Chondrocyte (in vitro differentiated cells): ENCODE data around the gene AGBL5. TPM values are rescaled to one million over a fixed set of nuclear protein-coding genes. Genes with fewer than 3 reads are reported as not detected.

Experiments used
- DNase-seq: peaks from one replicate; pipeline ENCODE4 v3.0.0; 2021; ENCODE audit warnings: mixed read lengths, low spot score
- H3K27ac Mint-ChIP-seq: one replicate; pipeline ENCODE4 v1.8.0; 2021; ENCODE audit warnings: mild to moderate bottlenecking, moderate library complexity, mixed read lengths; ENCODE audit not compliant: unreplicated experiment
- H3K27me3 Mint-ChIP-seq: 2 replicates; pipeline ENCODE4 v1.8.0; 2021; ENCODE audit warnings: low read depth, mixed read lengths
- H3K36me3 Mint-ChIP-seq: 2 replicates; pipeline ENCODE4 v1.8.0; 2021; ENCODE audit warnings: low read depth, mixed read lengths
- H3K4me1 Mint-ChIP-seq: 2 replicates; pipeline ENCODE4 v1.8.0; 2021; ENCODE audit warnings: low read depth, mild to moderate bottlenecking, mixed read lengths
- H3K4me3 Mint-ChIP-seq: one replicate; pipeline ENCODE4 v1.8.0; 2021; ENCODE audit warnings: mild to moderate bottlenecking, moderate library complexity, mixed read lengths; ENCODE audit not compliant: unreplicated experiment
- H3K9me3 Mint-ChIP-seq: 2 replicates; pipeline ENCODE4 v1.8.0; 2021; ENCODE audit warnings: low read depth, mixed read lengths
- total RNA-seq: library from RNA; stranded (reverse); gene quantifications from 3 replicates; pipeline ENCODE4 v1.2.1, GENCODE V29; 2021
- TF ChIP-seq, protein P1 (sequence below): fragments of 200-600 bp; sonication (generic); IDR thresholded peaks from 2 replicates; pipeline ENCODE4 v1.5.0; 2021; ENCODE audit warnings: antibody characterized with exemption, mild to moderate bottlenecking, moderate library complexity

The AGBL5 gene
- total RNA-seq, 1 donor from 2014 or later, result 16.3 TPM

DNA sequence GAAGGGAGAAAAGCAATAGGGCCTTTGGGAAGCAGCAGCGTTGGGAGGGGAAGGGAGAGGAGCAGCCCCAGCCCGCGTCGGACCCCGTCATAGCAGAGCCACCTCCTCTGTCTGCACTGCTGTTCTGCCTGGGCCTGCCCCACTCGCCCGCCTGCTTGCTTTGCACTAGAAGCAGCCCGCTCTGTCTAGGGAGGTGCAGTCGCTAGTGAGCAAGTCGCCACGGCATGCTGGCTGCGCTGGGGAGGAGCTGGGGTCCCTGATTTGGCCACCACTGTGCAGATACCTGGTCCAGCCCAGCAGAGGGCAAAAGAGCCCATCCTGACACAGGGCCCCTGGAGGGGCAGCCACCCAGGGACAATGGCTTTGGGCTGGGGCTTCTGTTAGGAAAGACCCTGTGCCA is 26.7 kb upstream of the AGBL5 start:
- peaks cover 17% of the 10 kb centered on the region for H3K36me3 Mint-ChIP-seq
- TF ChIP-seq, protein P1, sequence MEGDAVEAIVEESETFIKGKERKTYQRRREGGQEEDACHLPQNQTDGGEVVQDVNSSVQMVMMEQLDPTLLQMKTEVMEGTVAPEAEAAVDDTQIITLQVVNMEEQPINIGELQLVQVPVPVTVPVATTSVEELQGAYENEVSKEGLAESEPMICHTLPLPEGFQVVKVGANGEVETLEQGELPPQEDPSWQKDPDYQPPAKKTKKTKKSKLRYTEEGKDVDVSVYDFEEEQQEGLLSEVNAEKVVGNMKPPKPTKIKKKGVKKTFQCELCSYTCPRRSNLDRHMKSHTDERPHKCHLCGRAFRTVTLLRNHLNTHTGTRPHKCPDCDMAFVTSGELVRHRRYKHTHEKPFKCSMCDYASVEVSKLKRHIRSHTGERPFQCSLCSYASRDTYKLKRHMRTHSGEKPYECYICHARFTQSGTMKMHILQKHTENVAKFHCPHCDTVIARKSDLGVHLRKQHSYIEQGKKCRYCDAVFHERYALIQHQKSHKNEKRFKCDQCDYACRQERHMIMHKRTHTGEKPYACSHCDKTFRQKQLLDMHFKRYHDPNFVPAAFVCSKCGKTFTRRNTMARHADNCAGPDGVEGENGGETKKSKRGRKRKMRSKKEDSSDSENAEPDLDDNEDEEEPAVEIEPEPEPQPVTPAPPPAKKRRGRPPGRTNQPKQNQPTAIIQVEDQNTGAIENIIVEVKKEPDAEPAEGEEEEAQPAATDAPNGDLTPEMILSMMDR, result no peak
- H3K4me1 Mint-ChIP-seq, result peaks cover 22% of the 10 kb centered on the region
- H3K27me3 Mint-ChIP-seq, result no peaks in the 10 kb centered on the region
- no peak overlapping the region for H3K4me3 Mint-ChIP-seq
- no peak overlapping the region for H3K27ac Mint-ChIP-seq
- DNase-seq, result no peak
- no peaks in the 10 kb centered on the region for H3K9me3 Mint-ChIP-seq

DNA sequence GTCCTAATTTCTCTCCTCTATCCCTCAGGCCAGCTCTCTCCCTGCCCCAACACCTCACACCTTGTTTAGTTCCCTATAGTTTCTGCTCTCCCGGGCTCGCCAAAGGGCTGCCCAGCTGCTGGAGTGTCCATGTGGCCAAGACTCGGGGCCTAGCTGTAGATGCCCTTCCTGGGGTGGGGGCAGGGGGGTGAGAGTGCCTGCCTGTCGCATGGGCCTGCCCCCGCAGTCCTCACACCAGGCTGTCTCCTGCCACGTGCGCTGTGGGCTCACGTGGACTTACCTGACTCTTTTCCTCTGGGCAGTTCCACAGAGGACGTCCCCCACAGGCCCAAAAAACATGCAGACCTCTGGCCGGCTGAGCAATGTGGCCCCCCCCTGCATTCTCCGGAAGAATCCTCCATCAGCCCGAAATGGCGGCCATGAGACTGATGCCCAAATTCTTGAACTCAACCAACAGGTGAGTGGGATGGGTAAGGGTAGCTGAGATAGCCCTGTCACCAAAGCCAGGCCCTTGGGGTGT is 26.1 kb upstream of the AGBL5 start:
- Mint-ChIP-seq H3K27ac (no peak overlapping the region), H3K9me3 (no peaks in the 10 kb centered on the region), H3K4me1 (peaks cover 21% of the 10 kb centered on the region), H3K4me3 (no peak overlapping the region), H3K36me3 (peaks cover 17% of the 10 kb centered on the region), H3K27me3 (no peaks in the 10 kb centered on the region)
- TF ChIP-seq, protein P1, result no peak
- no peak for DNase-seq

DNA sequence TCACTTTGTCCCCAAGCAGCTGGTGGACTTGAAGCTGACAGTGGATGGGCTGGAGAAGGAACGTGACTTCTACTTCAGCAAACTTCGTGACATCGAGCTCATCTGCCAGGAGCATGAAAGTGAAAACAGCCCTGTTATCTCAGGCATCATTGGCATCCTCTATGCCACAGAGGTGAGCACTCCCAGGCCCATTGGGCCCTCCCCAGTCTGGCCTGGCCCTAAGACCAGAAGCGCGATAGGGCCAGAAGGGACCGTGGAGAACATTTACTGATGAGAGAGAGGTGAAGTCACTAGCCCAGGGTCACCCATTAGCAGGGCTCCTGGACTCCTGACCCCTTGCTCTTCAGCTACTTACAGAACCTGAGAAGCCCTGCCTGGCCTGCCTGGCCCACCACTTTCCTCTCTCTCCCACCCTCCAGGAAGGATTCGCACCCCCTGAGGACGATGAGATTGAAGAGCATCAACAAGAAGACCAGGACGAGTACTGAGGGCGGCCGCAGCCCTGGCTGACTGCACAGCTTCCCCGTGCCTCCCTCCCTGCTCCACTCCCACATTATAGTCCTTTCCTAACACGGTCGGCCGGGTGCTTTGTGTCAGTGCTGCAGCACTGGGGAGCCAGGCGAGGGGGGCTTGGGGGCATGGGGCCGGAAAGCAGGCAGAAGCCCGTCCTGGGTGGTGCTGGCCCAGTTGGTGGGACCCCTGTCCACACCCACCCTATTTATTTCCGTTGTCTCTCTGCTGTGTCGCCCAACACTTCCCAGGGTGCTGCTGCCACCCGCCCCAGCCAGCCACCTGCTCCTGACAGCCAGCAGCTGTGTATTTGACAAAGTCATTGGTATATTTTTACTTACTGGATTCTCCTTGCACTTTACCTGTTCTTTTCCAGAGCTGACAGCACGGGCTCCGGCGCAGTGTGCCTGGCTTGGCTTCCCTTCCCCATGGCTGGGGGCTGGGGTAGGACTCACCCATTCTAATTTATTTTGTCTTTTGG is 25.3 kb upstream of the AGBL5 start:
- peaks cover 17% of the 10 kb centered on the region for H3K36me3 Mint-ChIP-seq
- H3K4me1 Mint-ChIP-seq, result peaks cover 16% of the 10 kb centered on the region
- H3K27me3 Mint-ChIP-seq, result no peaks in the 10 kb centered on the region
- DNase-seq, result no peak
- TF ChIP-seq, protein P1, result no peak
- no peak overlapping the region for H3K27ac Mint-ChIP-seq
- no peaks in the 10 kb centered on the region for H3K9me3 Mint-ChIP-seq
- no peak overlapping the region for H3K4me3 Mint-ChIP-seq

DNA sequence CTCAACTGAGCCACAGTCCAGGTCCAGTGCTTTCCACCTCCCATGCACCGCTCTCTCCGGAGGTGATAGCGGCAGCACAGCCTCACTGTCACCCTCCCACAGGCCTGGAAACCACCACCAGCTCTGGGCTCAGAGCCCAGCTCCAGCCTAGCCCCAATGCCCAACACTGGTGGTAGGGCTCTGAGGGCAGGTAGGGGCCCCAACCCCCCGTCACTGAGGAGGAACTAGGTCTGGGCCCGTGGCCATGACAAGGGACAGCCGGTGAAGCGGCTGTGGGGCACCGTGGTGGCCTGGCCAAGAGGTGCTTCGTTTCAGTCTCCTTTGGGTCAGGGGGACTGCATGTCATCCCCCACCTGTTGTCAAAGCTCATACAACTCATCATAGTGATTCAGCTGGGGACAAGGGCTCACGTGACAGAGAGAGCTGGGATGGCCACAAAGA is 24.2 kb upstream of the AGBL5 start:
- Mint-ChIP-seq H3K9me3 (no peaks in the 10 kb centered on the region), H3K36me3 (peaks cover 17% of the 10 kb centered on the region), H3K27me3 (no peaks in the 10 kb centered on the region), H3K4me3 (no peak overlapping the region), H3K27ac (peak overlapping the region; percentile 17), H3K4me1 (peaks cover 19% of the 10 kb centered on the region)
- DNase-seq, result no peak
- TF ChIP-seq, protein P1, result no peak

DNA sequence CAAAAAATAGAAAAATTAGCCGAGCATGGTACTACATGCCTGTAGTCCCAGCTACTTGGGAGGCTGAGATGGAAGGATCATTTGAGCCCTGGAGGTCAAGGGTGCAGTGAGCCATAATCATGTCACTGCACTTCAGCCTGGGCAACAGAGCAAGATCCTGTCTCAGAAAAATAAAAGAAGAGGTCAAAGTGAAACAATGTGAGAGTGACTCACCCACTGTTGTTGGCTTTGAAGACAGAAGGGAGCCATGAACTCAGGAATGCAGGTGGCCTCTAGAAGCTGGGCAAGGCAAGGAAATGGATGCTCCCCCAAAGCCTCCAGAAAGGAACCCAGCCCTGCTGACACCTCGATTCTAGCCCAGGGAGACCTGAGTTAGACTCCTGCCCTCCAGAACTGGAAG is 22.4 kb upstream of the AGBL5 start:
- peak; percentile 13 for DNase-seq
- no peaks in the 10 kb centered on the region for H3K27me3 Mint-ChIP-seq
- peaks cover 28% of the 10 kb centered on the region for H3K4me1 Mint-ChIP-seq
- no peaks in the 10 kb centered on the region for H3K9me3 Mint-ChIP-seq
- TF ChIP-seq, protein P1, result no peak
- peaks cover 13% of the 10 kb centered on the region for H3K36me3 Mint-ChIP-seq
- no peak overlapping the region for H3K27ac Mint-ChIP-seq
- no peak overlapping the region for H3K4me3 Mint-ChIP-seq
